22Rv1 (cell line): ENCODE measurements around the gene CFAP210.
A peak's percentile ranks its signal among the peaks of the same experiment; 100 is the strongest.
"Not testable (repeated sequence)": the region's sequence is repeated elsewhere in the genome, so short reads cannot be mapped to it uniquely, and the experiment has no call there.

Experiments used
- H3K27ac ChIP-seq: fragments of 450-650 bp; 2 replicates; pipeline ENCODE4 v1.5.1; 2017
- ZFX ChIP-seq: fragments of 450-650 bp; IDR thresholded peaks from 2 replicates; pipeline ENCODE4 v1.6.1; 2017; ENCODE audit warnings: antibody characterized with exemption, borderline replicate concordance
- TF ChIP-seq, protein P1 (sequence below): fragments of 450-650 bp; IDR thresholded peaks from 2 replicates; pipeline ENCODE4 v1.5.1; 2017; ENCODE audit warnings: mild to moderate bottlenecking

Gene CFAP210

DNA sequence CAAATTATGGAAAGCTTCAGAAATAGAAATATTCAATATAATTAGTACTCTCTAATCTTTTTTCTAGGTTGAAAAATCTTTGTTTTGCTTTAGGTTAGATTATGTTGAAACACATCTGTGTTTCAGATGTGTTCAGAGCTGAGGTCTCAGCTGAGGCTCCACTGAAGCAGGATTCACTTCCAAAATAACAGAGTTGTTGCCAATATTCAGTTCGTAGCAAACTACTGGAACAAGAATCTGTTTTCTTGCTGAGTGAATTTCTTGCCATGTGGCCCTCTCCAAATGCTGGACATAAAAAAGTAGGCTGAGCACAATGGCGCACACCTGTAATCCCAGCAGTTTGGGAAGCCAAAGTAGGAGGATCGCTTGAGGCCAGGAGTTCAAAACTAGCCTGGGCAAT, 8.8 kb upstream of the CFAP210 start:
- no peak for TF ChIP-seq ZFX
- TF ChIP-seq, protein P1, sequence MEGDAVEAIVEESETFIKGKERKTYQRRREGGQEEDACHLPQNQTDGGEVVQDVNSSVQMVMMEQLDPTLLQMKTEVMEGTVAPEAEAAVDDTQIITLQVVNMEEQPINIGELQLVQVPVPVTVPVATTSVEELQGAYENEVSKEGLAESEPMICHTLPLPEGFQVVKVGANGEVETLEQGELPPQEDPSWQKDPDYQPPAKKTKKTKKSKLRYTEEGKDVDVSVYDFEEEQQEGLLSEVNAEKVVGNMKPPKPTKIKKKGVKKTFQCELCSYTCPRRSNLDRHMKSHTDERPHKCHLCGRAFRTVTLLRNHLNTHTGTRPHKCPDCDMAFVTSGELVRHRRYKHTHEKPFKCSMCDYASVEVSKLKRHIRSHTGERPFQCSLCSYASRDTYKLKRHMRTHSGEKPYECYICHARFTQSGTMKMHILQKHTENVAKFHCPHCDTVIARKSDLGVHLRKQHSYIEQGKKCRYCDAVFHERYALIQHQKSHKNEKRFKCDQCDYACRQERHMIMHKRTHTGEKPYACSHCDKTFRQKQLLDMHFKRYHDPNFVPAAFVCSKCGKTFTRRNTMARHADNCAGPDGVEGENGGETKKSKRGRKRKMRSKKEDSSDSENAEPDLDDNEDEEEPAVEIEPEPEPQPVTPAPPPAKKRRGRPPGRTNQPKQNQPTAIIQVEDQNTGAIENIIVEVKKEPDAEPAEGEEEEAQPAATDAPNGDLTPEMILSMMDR = no peak
- no peak overlapping the region for H3K27ac ChIP-seq

DNA sequence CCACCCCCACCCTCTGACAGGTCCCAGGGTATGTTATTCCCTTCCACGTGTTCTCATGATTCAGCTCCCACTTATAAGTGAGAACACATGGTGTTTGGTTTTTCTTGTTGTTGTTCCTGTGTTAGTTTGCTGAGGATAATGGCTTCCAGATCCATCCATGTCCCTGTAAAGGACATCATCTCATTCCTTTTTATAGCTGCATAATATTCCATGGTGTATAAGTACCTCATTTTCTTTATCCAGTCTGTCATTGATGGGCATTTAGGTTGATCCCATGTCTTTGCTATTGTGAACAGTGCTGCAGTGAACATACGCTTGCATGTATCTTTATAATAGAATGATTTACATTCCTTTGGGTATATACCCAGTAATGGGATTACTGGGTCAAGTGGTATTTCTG, 5.0 kb upstream of the CFAP210 start:
- not testable (repeated sequence) for H3K27ac ChIP-seq

DNA sequence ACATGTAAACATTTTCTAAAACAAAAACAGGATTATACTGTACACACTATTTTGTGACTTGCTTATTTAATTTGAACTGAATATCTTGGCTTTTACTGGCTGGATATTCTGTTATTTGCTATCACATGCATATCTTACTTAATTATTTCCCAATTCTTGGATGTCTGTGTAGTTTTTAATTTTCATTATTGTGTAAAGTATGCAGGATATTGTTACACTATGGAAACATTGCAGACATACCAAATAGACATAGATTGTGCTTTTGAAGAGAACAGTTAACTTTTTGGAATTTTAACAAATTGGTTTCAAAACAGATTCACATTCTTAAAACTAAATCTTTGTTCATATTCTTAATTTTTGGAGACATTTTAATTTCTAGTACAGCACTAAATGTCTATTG, 2.2 kb upstream of the CFAP210 start:
- H3K27ac ChIP-seq = no peak overlapping the region
- TF ChIP-seq, protein P1 = no peak
- no peak for TF ChIP-seq ZFX

DNA sequence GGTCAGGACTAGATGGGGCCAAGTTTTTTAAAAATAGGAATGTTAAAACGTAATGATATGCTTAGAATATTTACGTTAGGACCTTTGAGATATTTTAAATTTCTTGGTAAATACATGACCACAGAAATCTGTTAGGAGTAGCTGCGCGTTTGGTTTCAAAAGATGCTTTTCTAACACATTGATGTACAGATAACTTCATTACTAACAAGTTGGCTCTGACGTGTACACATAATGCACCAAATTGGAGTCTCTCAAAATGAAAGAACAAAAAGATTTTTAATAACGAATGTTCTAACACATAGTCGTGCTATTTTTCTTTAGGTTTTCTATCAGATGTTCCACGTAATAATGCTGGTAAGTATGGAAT, 672 bp upstream of the CFAP210 start:
- TF ChIP-seq, protein P1 = no peak
- no peak for TF ChIP-seq ZFX
- peak overlapping the region; percentile 74 for H3K27ac ChIP-seq

DNA sequence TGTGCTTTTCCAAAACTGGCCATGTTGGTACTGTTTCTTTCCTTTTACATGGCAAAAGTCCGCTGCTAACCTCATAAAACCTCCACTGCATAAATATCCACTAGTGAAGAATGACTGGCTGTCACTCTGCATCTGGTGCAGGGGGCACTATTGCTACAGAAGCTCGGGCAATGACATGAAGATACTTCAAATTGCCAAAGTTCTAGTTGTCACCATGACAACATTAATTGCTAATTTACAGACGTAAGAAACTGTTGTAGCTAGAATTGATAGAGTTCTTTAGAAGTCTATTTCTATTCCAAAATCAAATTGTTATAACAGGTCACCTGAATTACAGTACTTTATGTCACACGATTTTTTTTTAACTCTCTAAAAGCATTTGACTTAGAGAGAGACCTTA, 845 bp downstream of the CFAP210 start:
- no peak overlapping the region for H3K27ac ChIP-seq
- no peak for TF ChIP-seq ZFX
- TF ChIP-seq, protein P1 = peak; percentile 20; the same call in 1 of the 2 replicates

DNA sequence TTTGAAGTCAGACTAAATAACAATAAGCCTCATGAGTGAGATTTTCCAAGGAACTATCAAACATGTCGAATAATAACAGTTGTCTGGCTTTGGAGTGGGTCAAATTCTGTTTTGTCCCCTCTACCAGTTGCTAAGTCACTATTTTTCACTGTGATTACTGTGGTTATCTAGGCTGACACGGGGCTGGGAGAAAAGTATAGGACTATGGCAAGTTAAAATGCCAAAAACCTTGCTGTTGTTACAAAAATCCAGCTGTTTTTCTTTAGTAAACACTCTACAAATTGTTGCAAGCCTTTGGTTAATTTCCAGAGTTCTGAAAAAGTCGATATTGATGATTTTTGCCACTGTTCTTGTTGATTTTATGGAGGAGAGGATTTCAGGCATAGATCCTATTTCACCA, 1.5 kb downstream of the CFAP210 start:
- H3K27ac ChIP-seq = no peak overlapping the region
- TF ChIP-seq ZFX = no peak
- TF ChIP-seq, protein P1 = no peak

DNA sequence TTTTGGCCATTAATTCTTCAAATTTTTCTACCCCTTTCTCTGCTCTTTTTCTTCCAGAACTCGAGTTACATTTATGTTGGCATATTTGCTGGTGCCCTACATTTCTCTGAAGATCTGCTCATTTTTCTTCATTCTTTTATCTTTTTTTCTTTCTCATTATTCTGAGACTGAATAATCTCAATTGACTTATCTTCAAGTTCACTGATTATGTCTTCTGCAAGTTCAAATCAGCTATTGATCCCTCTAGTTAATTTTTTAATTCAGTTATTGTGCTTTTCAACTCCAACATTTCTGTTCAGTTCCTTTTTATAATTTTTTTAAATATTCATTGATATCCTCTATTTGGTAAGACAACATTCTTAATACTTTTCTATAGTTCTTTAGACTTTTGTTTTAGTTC, 3.2 kb downstream of the CFAP210 start:
- H3K27ac ChIP-seq = no peak overlapping the region
- TF ChIP-seq, protein P1 = no peak
- no peak for TF ChIP-seq ZFX

DNA sequence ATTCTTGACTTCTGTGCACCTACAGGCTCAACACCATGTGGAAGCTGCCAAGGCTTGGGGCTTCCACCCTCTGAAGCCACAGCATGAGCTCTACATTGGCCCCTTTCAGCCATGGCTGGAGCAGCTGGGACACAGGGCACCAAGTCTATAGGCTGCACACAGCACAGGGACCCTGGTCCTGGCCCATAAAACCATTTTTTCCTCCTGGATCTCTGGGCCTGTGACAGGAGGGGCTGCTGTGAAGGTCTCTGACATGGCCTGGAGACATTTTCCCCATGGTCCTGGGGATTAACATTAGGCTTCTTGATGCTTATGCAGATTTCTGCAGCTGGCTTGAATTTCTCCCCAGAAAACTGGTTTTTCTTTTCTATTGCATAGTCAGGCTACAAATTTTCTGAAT, 6.3 kb downstream of the CFAP210 start:
- not testable (repeated sequence) for H3K27ac ChIP-seq

DNA sequence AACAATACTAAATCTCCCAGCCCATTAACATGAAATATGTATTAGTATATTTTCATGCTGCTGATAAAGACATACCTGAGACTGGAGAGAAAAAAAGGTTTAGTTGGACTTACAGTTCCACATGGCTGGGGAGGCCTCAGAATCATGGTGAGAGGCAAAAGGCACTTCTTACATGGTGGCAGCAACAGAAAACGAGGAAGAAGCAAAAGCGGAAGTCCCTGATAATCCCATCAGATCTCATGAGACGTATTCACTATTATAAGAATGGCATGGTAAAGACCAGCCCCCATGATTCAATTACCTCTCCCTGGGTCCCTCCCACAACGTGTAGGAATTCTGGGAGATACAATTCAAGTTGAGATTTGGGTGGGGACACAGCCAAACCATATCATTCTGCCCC, 7.4 kb downstream of the CFAP210 start:
- not testable (repeated sequence) for H3K27ac ChIP-seq

DNA sequence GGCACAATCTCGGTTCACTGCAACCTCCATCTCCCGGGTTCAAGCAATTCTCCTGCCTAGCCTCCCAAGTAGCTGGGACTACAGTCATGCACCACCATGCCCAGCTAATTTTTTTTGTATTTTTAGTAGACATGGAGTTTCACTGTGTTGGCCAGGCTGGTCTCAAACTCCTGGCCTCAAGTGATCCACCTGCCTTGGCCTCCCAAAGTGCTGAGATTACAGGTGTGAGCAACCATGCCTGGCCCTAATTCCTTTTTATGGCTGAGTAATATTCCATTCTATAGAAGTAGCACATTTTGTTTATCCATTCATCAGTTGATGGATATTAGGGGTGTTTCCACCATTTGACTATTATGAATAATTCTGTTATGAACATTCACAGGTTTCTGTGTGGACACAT, 9.5 kb downstream of the CFAP210 start:
- H3K27ac ChIP-seq = not testable (repeated sequence)
